PC-9 (cell line): ENCODE results near the gene DNAH6. TPM values are rescaled to one million over a fixed set of nuclear protein-coding genes. Genes with fewer than 3 reads are reported as not detected.

Source experiments
- BruUV-seq: library from RNA; stranded (reverse); fragments of 400-500 nt; replicated peaks from 2 replicates; lab custom pipeline; 2021; lab: Mats Ljungman, UMichigan
- CTCF ChIA-PET: fragments of 300-600 bp; sonication (Branson Sonifier 250); formaldehyde crosslinking; loops from one replicate; lab custom pipeline; 2022; ENCODE audit warnings: antibody characterized with exemption; lab: Charles Lee
- POLR2A ChIA-PET: fragments of 300-600 bp; sonication (Branson Sonifier 250); formaldehyde crosslinking; loops from one replicate; lab custom pipeline; 2022; ENCODE audit warnings: antibody characterized with exemption; ENCODE audit not compliant: unreplicated experiment; lab: Charles Lee
- DNase-seq, 2 experiments: peaks; one replicate each; pipeline versions ENCODE4 v3.0.0 to v3.0.0-alpha.2; 2015 to 2022; ENCODE audit warnings: mixed read lengths in 1 of 2
- H2AFZ ChIP-seq: fragments of 200-600 bp; sonication (generic); 2 replicates; pipeline ENCODE4 v1.8.1; 2017; ENCODE audit warnings: antibody characterized with exemption
- H3F3A ChIP-seq: fragments of 200-600 bp; sonication (generic); 2 replicates; pipeline ENCODE4 v1.8.1; 2017; ENCODE audit warnings: antibody characterized with exemption, mild to moderate bottlenecking, low read depth; ENCODE audit not compliant: insufficient read depth
- H3K27ac ChIP-seq: fragments of 200-600 bp; sonication (generic); 2 replicates; pipeline ENCODE4 v1.6.1; 2016; ENCODE audit warnings: mixed run types
- H3K27me3 ChIP-seq: fragments of 200-600 bp; sonication (generic); 2 replicates; pipeline ENCODE4 v1.6.1; 2016; ENCODE audit warnings: low read depth, mixed run types; ENCODE audit not compliant: insufficient read depth
- H3K36me3 ChIP-seq: fragments of 200-600 bp; sonication (generic); 2 replicates; pipeline ENCODE4 v1.6.1; 2016; ENCODE audit warnings: low read depth, mixed run types
- H3K4me1 ChIP-seq: fragments of 200-600 bp; sonication (generic); replicated peaks from 2 replicates; pipeline ENCODE4 v1.6.1; 2016; ENCODE audit warnings: mixed run types; ENCODE audit not compliant: insufficient read depth
- H3K4me2 ChIP-seq: fragments of 200-600 bp; sonication (generic); 2 replicates; pipeline ENCODE4 v1.6.1; 2017; ENCODE audit warnings: mixed run types
- H3K4me3 ChIP-seq: fragments of 200-600 bp; sonication (generic); 2 replicates; pipeline ENCODE4 v1.6.1; 2016; ENCODE audit warnings: mixed run types
- H3K79me2 ChIP-seq: fragments of 200-600 bp; sonication (generic); 2 replicates; pipeline ENCODE4 v1.6.1; 2017; ENCODE audit warnings: low read depth, mixed run types
- H3K9me2 ChIP-seq: fragments of 200-600 bp; sonication (generic); 2 replicates; pipeline ENCODE4 v1.8.1; 2017; ENCODE audit warnings: mild to moderate bottlenecking; ENCODE audit not compliant: insufficient read depth
- H3K9me3 ChIP-seq: fragments of 200-600 bp; sonication (generic); 2 replicates; pipeline ENCODE4 v1.8.1; 2016; ENCODE audit warnings: low read depth; ENCODE audit not compliant: insufficient read depth
- H4K20me1 ChIP-seq: fragments of 200-600 bp; sonication (generic); 2 replicates; pipeline ENCODE4 v1.8.1; 2017; ENCODE audit not compliant: insufficient read depth
- CTCF ChIP-seq: fragments of 200-600 bp; sonication (generic); conservative IDR thresholded peaks from 2 replicates; pipeline ENCODE4 v1.6.1; 2017; ENCODE audit warnings: mixed run types, antibody characterized with exemption, mild to moderate bottlenecking, moderate library complexity
- EZH2 ChIP-seq: fragments of 200-600 bp; sonication (generic); IDR thresholded peaks from 2 replicates; pipeline ENCODE4 v1.8.0; 2017; ENCODE audit warnings: antibody characterized with exemption, low read depth
- intact Hi-C: fragments of 100-400 bp; cut with micrococcal nuclease; formaldehyde crosslinking; loops from one replicate; pipeline ENCODE4 v1.10.0; 2022; ENCODE audit not compliant: unreplicated experiment
- total RNA-seq: library from RNA; stranded (reverse); gene quantifications from 2 replicates; pipeline ENCODE4 v1.2.3, GENCODE V29; 2021

DNAH6 gene
- total RNA-seq, 1 experiment from 2014 or later, result not detected

DNA sequence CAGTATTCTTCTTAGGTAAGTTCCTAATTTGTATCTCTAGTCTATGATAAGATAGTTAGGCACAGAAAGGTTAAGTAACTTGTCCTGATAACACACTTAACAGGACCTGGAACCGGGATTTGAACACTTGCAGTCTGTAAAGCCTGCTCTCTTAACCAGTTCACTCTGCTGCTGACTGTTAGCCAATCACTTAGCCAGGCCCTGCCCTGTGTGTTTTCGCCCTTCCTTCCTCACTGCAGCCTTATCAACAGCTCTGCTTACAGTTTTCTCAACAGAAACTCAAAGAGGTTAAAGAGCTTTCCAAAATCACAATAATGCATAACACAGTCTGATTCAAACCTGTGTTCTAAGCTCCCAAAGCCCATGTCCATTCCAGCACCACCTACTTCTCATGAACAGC, 212.9 kb downstream of the DNAH6 start:
- CTCF ChIA-PET, result no interaction called here
- Histone ChIP-seq H3K4me2 (no peak overlapping the region), H3K9me3 (no peaks in the 10 kb centered on the region), H2AFZ (no peak overlapping the region), H3K79me2 (no peaks in the 10 kb centered on the region), H3K4me1 (no peaks in the 10 kb centered on the region), H3K36me3 (no peaks in the 10 kb centered on the region), H3K9me2 (no peaks in the 10 kb centered on the region), H3K27ac (no peak overlapping the region), H4K20me1 (no peaks in the 10 kb centered on the region), H3K27me3 (0 out of 2 replicates have a peak, but pooled peaks cover 3% of the 10 kb centered on the region), H3K4me3 (no peak overlapping the region), H3F3A (no peaks in the 10 kb centered on the region)
- POLR2A ChIA-PET, result no interaction called here
- TF ChIP-seq EZH2 (no peak), CTCF (no peak)
- intact Hi-C loops, result no loop called here
- BruUV-seq, result no TSS peak
- DNase-seq, result no peak

GRCh38 chr2:84731185-84731584, 214.9 kb downstream of the DNAH6 start:
- no peaks in the 10 kb centered on the region for H3K79me2 ChIP-seq
- no TSS peak for BruUV-seq
- no peaks in the 10 kb centered on the region for H4K20me1 ChIP-seq
- no peaks in the 10 kb centered on the region for H3K4me1 ChIP-seq
- no peaks in the 10 kb centered on the region for H3K9me2 ChIP-seq
- H2AFZ ChIP-seq, result no peak overlapping the region
- H3K27me3 ChIP-seq, result 0 out of 2 replicates have a peak, but pooled peaks cover 3% of the 10 kb centered on the region
- DNase-seq, result no peak
- ChIA-PET CTCF (no interaction called here), POLR2A (no interaction called here)
- no peaks in the 10 kb centered on the region for H3K36me3 ChIP-seq
- intact Hi-C loops, result no loop called here
- TF ChIP-seq EZH2 (no peak), CTCF (no peak)
- no peak overlapping the region for H3K4me3 ChIP-seq
- no peak overlapping the region for H3K27ac ChIP-seq
- H3K9me3 ChIP-seq, result no peaks in the 10 kb centered on the region
- no peak overlapping the region for H3K4me2 ChIP-seq
- no peaks in the 10 kb centered on the region for H3F3A ChIP-seq

DNA sequence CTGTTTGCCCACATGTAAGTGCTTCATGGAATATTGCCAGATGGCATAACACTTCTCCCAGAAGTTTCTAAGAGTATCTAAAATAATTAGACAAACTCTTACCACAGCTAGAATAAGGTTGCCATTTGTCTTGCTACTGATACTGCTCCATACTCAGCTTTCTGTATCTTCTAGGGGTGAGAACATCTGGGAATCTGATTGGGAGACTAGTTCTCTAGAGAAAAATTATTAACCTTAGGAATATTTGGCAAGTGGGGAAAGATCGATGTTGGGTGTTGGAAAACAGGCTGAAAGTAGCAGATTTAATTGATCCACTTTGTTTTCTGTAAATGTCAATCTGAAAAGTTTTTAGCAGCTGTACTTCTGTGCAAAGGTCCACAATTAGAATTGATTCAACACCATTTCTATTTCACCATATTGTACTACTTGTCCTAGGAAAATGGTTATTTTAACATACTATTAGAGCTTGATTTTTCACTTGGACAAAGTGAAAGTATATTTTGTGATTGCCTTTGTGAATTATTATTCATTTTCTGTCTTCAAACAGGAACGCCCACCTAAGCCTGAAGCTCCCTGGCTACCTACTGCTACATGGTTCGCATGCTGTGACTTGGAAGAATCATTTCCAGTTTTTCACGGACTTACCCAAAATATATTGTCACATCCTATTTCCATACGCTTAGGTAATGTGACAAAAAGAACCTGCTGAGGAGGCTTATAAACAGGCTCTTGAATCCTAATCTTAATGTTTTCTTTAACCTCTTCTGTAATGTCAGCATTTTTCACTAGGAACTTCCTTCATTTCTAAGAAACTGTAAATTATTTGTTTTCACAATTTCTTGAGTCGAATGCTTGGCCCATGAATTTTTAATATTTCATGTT, 216.8 kb downstream of the DNAH6 start:
- no peaks in the 10 kb centered on the region for H3K9me3 ChIP-seq
- peak overlapping the region; percentile 31 for H3K4me2 ChIP-seq
- no peak for DNase-seq
- H3K4me1 ChIP-seq, result no peaks in the 10 kb centered on the region
- no peak overlapping the region for H3K27ac ChIP-seq
- no TSS peak for BruUV-seq
- 0 out of 2 replicates have a peak, but pooled peaks cover 3% of the 10 kb centered on the region for H3K27me3 ChIP-seq
- no peaks in the 10 kb centered on the region for H3K79me2 ChIP-seq
- CTCF ChIA-PET, result no interaction called here
- intact Hi-C loops, result no loop called here
- H3K36me3 ChIP-seq, result no peaks in the 10 kb centered on the region
- POLR2A ChIA-PET, result no interaction called here
- no peak for TF ChIP-seq CTCF
- no peak for TF ChIP-seq EZH2
- no peaks in the 10 kb centered on the region for H4K20me1 ChIP-seq
- H2AFZ ChIP-seq, result no peak overlapping the region
- H3K4me3 ChIP-seq, result no peak overlapping the region
- 0 out of 2 replicates have a peak, but pooled peaks cover 3% of the 10 kb centered on the region for H3K9me2 ChIP-seq
- no peaks in the 10 kb centered on the region for H3F3A ChIP-seq
